C4-2B (cell line): ENCODE measurements around the gene TF.

Experiments used
- H3K27ac ChIP-seq: fragments of 450-650 bp; 2 replicates; pipeline ENCODE4 v1.5.1; 2017
- CTCF ChIP-seq: fragments of 450-650 bp; conservative IDR thresholded peaks from 2 replicates; pipeline ENCODE4 v1.5.1; 2017; ENCODE audit warnings: mild to moderate bottlenecking
- ZFX ChIP-seq: fragments of 450-650 bp; IDR thresholded peaks from 2 replicates; pipeline ENCODE4 v1.6.1; 2017

Gene TF

GRCh38 chr3:133833880-133834620 lies 87.9 kb downstream of the TF start:
- no peak overlapping the region for H3K27ac ChIP-seq
- no peak for TF ChIP-seq ZFX
- no peak for TF ChIP-seq CTCF

- no peak for TF ChIP-seq ZFX
- TF ChIP-seq CTCF: no peak
Measured at GRCh38 chr3:133834621-133835417, 88.6 kb downstream of the TF start.

GRCh38 chr3:133835418-133835743 lies 89.2 kb downstream of the TF start:
- TF ChIP-seq CTCF (no peak), ZFX (no peak)
- no peak overlapping the region for H3K27ac ChIP-seq

More at GRCh38 chr3:133834621-133835417, 88.6 kb downstream of the TF start:
- H3K27ac ChIP-seq: no peak overlapping the region

GRCh38 chr3:133835961-133836360 lies 89.8 kb downstream of the TF start:
- H3K27ac ChIP-seq: no peak overlapping the region
- no peak for TF ChIP-seq CTCF
- TF ChIP-seq ZFX: no peak

GRCh38 chr3:133836497-133837158 lies 90.4 kb downstream of the TF start:
- no peak for TF ChIP-seq ZFX
- TF ChIP-seq CTCF: no peak
- H3K27ac ChIP-seq: no peak overlapping the region

GRCh38 chr3:133837487-133838295 lies 91.5 kb downstream of the TF start:
- no peak overlapping the region for H3K27ac ChIP-seq
- TF ChIP-seq ZFX (no peak), CTCF (no peak)
